ENCODE measurements around the gene HLF. TPM values are rescaled to one million over a fixed set of nuclear protein-coding genes. Genes with fewer than 3 reads are reported as not detected.

The HLF gene
- total RNA-seq, 2 experiments from 2014 or later, result 2.5 to 2.6 TPM

DNA sequence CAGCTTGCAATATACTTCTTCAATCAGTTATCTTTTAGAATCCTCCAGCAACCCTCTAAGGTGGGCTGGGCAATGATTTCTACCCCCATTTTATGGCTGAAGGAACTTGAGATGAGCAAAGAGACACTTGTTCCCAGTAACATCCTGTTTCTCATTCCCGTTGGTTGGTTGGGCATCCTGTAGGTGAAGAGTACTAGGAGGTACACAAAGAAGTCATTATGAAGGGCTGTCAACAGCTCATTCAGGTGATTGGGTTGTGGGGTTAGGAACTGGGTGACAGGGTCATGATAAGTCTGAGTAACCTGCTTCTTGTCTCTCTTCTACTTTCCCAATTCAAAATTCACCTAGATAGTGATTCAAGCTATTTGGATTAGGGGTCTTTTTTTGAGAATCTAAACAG is 80.4 kb downstream of the HLF start:
- Mint-ChIP-seq H3K36me3 (peaks cover 20% of the 10 kb centered on the region), H3K4me1 (peaks cover 74% of the 10 kb centered on the region), H3K9me3 (ENCODE audit: low read depth) (peaks cover 6% of the 10 kb centered on the region), H3K27ac (peak overlapping the region; percentile 81), H3K27me3 (peaks cover 7% of the 10 kb centered on the region), H3K4me3 (no peak overlapping the region)
- CTCF ChIA-PET, result interaction anchor here (0.9 to 1.9 kb wide), 7 partner anchors 9 to 354 kb away, joined by 3 to 9 read pairs (median 4); no protein-coding TSS in a partner anchor
- ATAC-seq (no peak), DNase-seq (no peak)

DNA sequence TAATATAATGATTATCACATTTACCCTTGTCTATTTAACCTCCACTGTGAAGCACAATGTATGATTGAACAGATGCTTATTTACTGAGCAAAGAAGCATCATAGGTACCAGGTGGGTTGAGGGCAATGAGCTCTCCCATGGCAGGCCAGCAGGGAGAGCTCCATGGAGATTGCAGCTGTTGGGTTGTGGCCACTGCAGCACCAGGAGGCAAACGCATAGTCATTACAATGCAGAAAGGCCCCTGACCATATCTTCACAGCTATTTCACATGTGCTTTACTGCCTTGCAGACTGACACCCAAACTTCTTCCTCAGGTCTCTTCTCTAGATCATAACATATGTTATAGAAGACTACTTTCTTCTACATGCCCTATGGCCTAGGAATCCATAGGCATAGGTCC is 81.9 kb downstream of the HLF start:
- CTCF ChIA-PET, result interaction anchor here (1.1 to 3.7 kb wide), 5 partner anchors 10 to 354 kb away, joined by 3 to 39 read pairs (median 5); no protein-coding TSS in a partner anchor
- Mint-ChIP-seq H3K27me3 (peaks cover 2% of the 10 kb centered on the region), H3K4me3 (no peak overlapping the region), H3K4me1 (peaks cover 73% of the 10 kb centered on the region), H3K9me3 (ENCODE audit: low read depth) (peaks cover 6% of the 10 kb centered on the region), H3K36me3 (peaks cover 19% of the 10 kb centered on the region), H3K27ac (no peak overlapping the region)
- no peak for DNase-seq
- no peak for ATAC-seq

DNA sequence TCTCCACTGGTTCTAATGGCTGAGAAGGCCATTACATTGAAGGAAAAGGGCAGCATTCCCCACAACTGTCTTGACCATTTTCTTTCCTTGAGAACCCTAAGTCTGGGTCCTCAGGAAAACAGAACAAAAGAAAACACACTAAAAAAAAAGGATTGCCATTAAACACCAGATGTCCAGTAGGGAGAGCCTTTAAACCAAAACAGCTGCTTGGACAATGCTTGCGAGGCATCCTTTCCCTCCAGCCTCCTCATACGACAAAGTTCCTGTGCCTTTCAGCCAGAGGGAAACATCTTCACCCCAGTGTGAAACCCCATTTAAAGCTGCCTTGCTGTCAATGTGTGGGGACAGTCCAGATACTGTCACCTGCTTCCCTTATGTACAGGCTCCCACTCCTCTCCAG is 82.6 kb downstream of the HLF start:
- Mint-ChIP-seq H3K27ac (no peak overlapping the region), H3K27me3 (no peaks in the 10 kb centered on the region)

DNA sequence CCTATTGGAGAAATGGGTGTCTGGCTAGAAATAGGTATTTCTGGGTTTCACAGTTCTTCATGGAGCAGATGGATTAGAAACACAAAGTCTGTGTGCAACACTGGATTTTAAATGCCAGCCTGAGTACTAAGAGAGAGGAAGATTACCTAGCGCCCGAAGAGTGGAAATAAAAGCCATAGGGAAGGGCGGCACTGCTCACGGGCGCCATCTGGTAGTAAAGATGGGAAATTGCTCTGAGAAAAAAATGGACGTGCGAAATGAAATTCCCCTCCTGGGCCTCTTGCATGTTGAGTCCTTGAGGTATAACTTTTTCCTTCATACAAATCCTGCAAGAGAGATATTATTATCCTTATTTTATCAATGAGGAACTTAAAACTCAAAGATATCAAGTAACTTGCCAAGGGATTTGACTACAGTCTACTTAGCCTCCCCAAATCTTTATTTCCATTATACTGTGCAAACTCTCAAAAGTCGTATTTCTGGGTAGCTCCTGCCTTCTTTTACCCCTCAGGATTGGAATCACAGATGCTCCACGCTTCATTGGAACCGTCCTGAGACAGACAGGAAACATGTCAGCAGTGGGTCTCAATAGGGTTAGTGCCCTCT is 84.1 kb downstream of the HLF start:
- H3K4me1 Mint-ChIP-seq, result peaks cover 52% of the 10 kb centered on the region
- ATAC-seq, result no peak
- CTCF ChIA-PET, result interaction anchor here (0.7 to 3.7 kb wide), 20 partner anchors 8 to 363 kb away, joined by 3 to 39 read pairs (median 4); no protein-coding TSS in a partner anchor
- peaks cover 6% of the 10 kb centered on the region for H3K9me3 Mint-ChIP-seq (ENCODE audit: low read depth)
- H3K4me3 Mint-ChIP-seq, result no peak overlapping the region
- DNase-seq, result peak; percentile 54
- H3K27me3 Mint-ChIP-seq, result no peaks in the 10 kb centered on the region
- H3K27ac Mint-ChIP-seq, result no peak overlapping the region
- peaks cover 18% of the 10 kb centered on the region for H3K36me3 Mint-ChIP-seq

More for the DNA sequence above, 82.6 kb downstream of the HLF start:
- peaks cover 6% of the 10 kb centered on the region for H3K9me3 Mint-ChIP-seq (ENCODE audit: low read depth)
- H3K4me3 Mint-ChIP-seq, result no peak overlapping the region
- DNase-seq (no peak), ATAC-seq (no peak)
- H3K4me1 Mint-ChIP-seq, result peaks cover 67% of the 10 kb centered on the region
- CTCF ChIA-PET, result interaction anchor here (1.0 to 3.7 kb wide), 13 partner anchors 9 to 362 kb away, joined by 3 to 39 read pairs (median 5); no protein-coding TSS in a partner anchor
- peaks cover 18% of the 10 kb centered on the region for H3K36me3 Mint-ChIP-seq

DNA sequence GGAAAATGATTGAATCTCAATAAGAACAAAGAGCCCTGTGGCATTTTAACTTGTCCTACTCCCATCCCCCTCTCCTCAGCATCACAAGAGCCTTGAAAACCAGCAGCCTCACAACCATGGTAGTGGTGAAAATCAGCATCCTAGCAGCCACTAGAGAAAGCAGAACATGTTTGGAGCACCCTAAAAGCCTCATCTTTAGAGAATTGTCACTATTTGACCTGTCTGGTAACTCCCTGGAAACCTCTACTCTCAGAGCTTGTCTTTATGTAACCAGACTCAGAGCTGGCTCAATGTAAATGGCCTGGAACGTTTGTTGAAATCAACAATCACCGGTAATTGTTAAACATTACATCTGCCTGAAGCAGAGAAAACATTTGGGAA is 86.1 kb downstream of the HLF start:
- Mint-ChIP-seq H3K4me1 (peaks cover 37% of the 10 kb centered on the region), H3K36me3 (peaks cover 14% of the 10 kb centered on the region), H3K9me3 (ENCODE audit: low read depth) (peaks cover 6% of the 10 kb centered on the region), H3K4me3 (no peak overlapping the region), H3K27ac (no peak overlapping the region), H3K27me3 (peaks cover 4% of the 10 kb centered on the region)
- CTCF ChIA-PET, result interaction anchor here (1.9 to 2.9 kb wide), 2 partner anchors 55 to 358 kb away, joined by 5 to 13 read pairs; no protein-coding TSS in a partner anchor
- DNase-seq, result no peak
- ATAC-seq, result no peak

DNA sequence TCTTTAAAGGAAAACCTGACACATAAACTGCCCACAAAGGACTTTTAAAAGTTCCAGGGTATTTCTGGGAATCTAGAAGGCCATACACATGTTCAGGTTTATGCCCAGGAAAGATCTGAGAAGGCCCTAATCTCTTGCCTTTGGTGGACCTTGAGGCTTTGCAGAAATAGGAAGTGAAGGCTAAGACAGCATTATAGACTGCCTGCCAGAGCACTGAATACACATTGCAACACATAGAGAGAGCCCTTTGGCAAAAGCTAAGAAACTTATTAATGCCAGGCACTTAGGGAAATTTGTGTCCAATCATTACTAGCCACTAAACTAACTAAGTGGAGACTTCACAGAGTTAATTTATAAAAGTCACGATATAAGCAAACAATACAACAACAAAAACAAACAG is 86.5 kb downstream of the HLF start:
- CTCF ChIA-PET, result interaction anchor here (1.9 to 2.9 kb wide), 2 partner anchors 55 to 358 kb away, joined by 5 to 13 read pairs; no protein-coding TSS in a partner anchor
- ATAC-seq (no peak), DNase-seq (no peak)
- peaks cover 37% of the 10 kb centered on the region for H3K4me1 Mint-ChIP-seq
- H3K4me3 Mint-ChIP-seq, result no peak overlapping the region
- H3K27me3 Mint-ChIP-seq, result peaks cover 4% of the 10 kb centered on the region
- peaks cover 6% of the 10 kb centered on the region for H3K9me3 Mint-ChIP-seq (ENCODE audit: low read depth)
- H3K27ac Mint-ChIP-seq, result no peak overlapping the region
- peaks cover 13% of the 10 kb centered on the region for H3K36me3 Mint-ChIP-seq

DNA sequence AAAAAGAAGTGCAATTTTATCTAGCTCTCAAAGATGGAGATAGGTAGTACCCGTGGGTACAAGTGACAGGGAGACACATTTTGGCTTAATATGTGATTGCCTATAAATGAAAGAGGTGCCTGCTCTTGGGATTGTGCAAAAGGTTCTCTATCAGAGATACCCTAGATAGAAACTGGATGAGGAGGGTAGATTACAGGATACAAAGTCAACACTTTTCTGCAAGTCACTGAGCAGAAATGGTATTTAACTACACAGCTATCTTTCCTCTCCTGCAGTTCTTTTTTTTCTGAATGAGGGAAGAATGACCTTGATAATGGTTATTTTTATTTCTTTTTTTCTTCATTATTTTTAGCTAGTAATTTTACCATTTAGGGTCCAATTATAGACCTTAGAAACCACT is 89.2 kb downstream of the HLF start:
- H3K27me3 Mint-ChIP-seq, result peaks cover 5% of the 10 kb centered on the region
- ATAC-seq (no peak), DNase-seq (no peak)
- CTCF ChIA-PET, result interaction anchor here (0.9 to 5.5 kb wide), 4 partner anchors 9 to 363 kb away, joined by 3 to 62 read pairs (median 4); no protein-coding TSS in a partner anchor
- H3K4me1 Mint-ChIP-seq, result peaks cover 21% of the 10 kb centered on the region
- H3K4me3 Mint-ChIP-seq, result no peak overlapping the region
- no peaks in the 10 kb centered on the region for H3K36me3 Mint-ChIP-seq
- no peak overlapping the region for H3K27ac Mint-ChIP-seq
- no peaks in the 10 kb centered on the region for H3K9me3 Mint-ChIP-seq (ENCODE audit: low read depth)

DNA sequence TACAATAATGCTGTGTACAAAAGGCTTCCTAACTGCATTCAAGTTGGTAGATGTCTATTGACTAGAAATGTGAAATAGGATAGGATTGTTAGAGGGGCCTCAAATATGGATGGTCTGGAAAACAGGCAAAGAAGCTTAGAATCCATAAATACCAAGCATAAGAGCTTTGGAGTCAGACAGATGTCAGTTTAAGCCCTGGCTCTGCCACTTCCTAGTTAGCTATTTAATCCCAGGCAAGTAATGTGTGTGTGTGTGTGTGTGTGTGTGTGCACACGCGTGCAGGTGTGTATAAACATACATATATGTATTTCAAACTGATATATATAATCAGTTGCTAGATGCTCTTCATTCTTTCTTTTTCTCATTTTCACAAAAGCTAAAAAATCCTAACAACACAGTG is 90.2 kb downstream of the HLF start:
- Mint-ChIP-seq H3K27ac (no peak overlapping the region), H3K4me3 (no peak overlapping the region), H3K27me3 (peaks cover 8% of the 10 kb centered on the region), H3K9me3 (ENCODE audit: low read depth) (no peaks in the 10 kb centered on the region), H3K4me1 (peaks cover 15% of the 10 kb centered on the region), H3K36me3 (no peaks in the 10 kb centered on the region)
- DNase-seq (no peak), ATAC-seq (no peak)
- CTCF ChIA-PET, result interaction anchor here (0.9 to 5.5 kb wide), 11 partner anchors 10 to 364 kb away, joined by 3 to 62 read pairs (median 4); no protein-coding TSS in a partner anchor

DNA sequence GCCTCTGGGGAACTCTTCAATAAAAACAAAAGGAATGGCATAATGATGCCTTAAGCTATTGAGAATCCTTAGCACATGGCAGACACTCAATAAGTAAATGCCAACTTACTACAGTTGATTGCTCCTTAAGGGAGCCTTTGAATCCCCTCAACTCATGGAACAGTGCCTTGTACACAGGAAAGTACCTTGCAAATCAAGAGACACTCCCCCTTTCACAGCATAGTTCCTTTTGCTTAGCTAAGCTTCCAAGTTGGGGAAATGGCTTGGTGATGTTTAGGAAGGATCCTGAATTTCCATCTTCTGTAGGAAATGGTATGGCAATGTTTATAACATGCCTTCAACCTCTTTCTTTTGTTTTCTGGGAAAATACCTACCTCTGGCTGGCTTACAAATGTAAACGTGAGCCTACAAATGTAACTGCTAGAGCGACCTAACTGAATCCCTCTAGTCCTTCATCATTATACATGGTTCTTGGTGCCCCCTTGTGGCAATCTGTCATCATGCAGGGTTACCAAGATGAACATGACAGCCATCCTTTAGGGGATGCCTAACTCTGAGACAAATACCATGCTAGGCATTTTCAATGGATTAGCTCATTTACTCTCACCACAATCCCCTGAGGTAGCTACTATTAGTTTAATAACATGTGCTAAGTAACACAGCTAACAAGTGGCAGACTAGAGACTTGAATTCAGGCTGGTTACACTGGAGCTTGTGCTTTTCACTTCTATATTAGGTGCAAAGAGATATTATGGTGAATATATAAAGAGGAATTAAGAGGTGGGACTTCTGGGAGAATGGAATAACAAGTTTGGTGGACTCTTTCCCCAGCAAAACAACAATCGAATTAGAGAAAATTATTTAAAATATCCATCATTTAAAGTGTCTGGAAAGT is 91.9 kb downstream of the HLF start:
- Mint-ChIP-seq H3K27ac (no peak overlapping the region), H3K36me3 (peaks cover 8% of the 10 kb centered on the region), H3K27me3 (peaks cover 20% of the 10 kb centered on the region), H3K9me3 (ENCODE audit: low read depth) (peaks cover 10% of the 10 kb centered on the region), H3K4me3 (no peak overlapping the region), H3K4me1 (peaks cover 4% of the 10 kb centered on the region)
- DNase-seq (peak; percentile 84), ATAC-seq (peak; percentile 92)
- CTCF ChIA-PET, result interaction anchor here (0.8 to 5.5 kb wide), 31 partner anchors 9 to 365 kb away, joined by 3 to 62 read pairs (median 4); no protein-coding TSS in a partner anchor

DNA sequence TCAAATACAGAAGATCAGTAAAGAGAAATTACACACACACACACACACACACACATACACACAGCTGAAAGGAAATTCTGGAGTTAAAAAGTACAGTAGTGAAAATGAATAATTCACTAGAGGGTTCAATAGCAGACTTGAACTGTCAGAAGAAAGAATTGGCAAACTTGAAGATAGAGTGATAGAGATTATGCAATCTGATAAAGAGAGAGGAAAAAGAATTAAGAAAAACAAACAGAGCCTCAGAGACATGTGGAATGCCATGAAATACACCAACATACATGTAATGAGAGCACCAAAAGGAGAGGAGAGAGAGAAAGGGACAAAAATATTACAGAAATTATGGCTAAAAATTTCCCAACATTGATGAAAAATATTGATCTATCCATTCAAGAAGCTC is 96.2 kb downstream of the HLF start:
- H3K36me3 Mint-ChIP-seq, result peaks cover 8% of the 10 kb centered on the region
- peaks cover 10% of the 10 kb centered on the region for H3K9me3 Mint-ChIP-seq (ENCODE audit: low read depth)
- CTCF ChIA-PET, result interaction anchor here (1.3 to 1.7 kb wide), 2 partner anchors 64 to 368 kb away, joined by 3 to 5 read pairs; no protein-coding TSS in a partner anchor
- no peak overlapping the region for H3K4me3 Mint-ChIP-seq
- ATAC-seq (no peak), DNase-seq (no peak)
- H3K27ac Mint-ChIP-seq, result no peak overlapping the region
- H3K27me3 Mint-ChIP-seq, result peaks cover 22% of the 10 kb centered on the region
- peaks cover 2% of the 10 kb centered on the region for H3K4me1 Mint-ChIP-seq

DNA sequence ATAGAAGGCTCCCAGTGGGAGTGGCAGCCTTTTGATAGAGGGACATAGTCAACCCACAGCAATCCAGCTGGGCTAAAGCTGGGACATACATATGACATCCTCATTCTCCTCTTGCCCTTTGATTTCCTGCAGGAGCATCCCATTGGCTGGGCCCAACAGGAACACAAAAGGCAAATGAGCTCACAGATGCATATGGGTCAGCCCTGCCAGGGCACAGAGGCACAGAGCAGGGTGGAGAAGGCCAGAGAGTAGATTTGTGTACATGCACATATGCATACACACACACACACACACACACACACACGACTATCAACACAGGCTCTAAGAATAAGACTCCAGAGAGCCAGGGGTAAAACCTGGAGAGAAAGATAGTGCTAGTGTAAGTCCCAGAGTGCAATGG is 98.3 kb downstream of the HLF start:
- Mint-ChIP-seq H3K36me3 (peaks cover 8% of the 10 kb centered on the region), H3K27me3 (peaks cover 28% of the 10 kb centered on the region), H3K4me3 (no peak overlapping the region), H3K9me3 (ENCODE audit: low read depth) (peaks cover 10% of the 10 kb centered on the region), H3K4me1 (no peaks in the 10 kb centered on the region), H3K27ac (no peak overlapping the region)
- DNase-seq (no peak), ATAC-seq (no peak)
- CTCF ChIA-PET, result no interaction called here

DNA sequence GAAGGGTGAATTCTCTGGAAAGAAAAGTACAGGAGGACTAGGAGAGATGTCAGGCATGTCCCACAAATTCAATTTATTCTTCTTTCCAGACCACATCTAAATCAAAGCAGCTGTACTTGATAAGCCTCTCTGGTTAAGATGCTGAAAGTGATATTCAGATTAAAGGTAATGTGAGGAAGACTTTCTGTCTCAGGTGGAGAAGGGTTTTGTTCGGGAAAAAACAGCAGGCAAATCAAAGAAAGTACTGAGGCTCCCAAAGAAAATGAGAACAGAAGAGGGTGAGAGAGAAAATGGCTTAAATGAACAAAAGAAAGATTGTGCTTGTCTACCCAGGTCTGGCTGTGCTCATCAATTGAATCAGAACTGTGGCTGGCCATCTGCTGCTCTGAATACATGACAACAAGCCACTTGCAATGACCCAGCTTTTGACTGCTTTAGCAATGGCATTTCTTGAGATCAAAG is 101.3 kb downstream of the HLF start:
- peaks cover 2% of the 10 kb centered on the region for H3K36me3 Mint-ChIP-seq
- H3K27ac Mint-ChIP-seq, result no peak overlapping the region
- peaks cover 3% of the 10 kb centered on the region for H3K9me3 Mint-ChIP-seq (ENCODE audit: low read depth)
- ATAC-seq, result no peak
- CTCF ChIA-PET, result interaction anchor here (1.1 to 1.5 kb wide), 2 partner anchors 11 to 25 kb away, joined by 3 read pairs; no protein-coding TSS in a partner anchor
- H3K27me3 Mint-ChIP-seq, result peaks cover 23% of the 10 kb centered on the region
- DNase-seq, result no peak
- no peak overlapping the region for H3K4me3 Mint-ChIP-seq
- peaks cover 8% of the 10 kb centered on the region for H3K4me1 Mint-ChIP-seq

DNA sequence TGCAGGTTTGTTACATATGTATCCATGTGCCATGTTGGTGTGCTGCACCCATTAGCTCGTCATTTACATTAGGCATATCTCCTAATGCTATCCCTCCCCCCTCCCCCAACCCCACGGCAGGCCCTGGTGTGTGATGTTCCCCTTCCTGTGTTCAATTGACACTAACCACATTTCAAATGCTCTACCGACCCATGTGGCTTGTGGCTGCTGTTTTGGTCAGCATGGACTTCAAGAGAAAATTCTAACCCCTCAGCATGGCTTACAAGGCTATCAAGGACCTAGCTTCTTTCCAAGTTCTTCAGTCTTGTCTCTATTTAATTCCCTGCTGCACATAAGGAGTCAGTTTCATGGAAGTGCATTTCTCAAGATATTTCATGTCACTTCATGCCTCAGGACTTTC is 103.9 kb downstream of the HLF start:
- Mint-ChIP-seq H3K36me3 (peaks cover 6% of the 10 kb centered on the region), H3K9me3 (ENCODE audit: low read depth) (peaks cover 6% of the 10 kb centered on the region), H3K4me3 (no peak overlapping the region), H3K4me1 (peaks cover 8% of the 10 kb centered on the region), H3K27me3 (peaks cover 16% of the 10 kb centered on the region), H3K27ac (no peak overlapping the region)
- ATAC-seq (no peak), DNase-seq (peak; percentile 43)
- CTCF ChIA-PET, result interaction anchor here (0.8 kb wide), 1 partner anchor 12 kb away, joined by 3 read pairs; no protein-coding TSS in a partner anchor
